Measurements from ENCODE around the gene ADGRF1.
"Not testable (repeated sequence)": the region's sequence is repeated elsewhere in the genome, so short reads cannot be mapped to it uniquely, and the experiment has no call there.

The ADGRF1 gene

GRCh38 chr6:47061309-47062300 is 19.5 kb upstream of the ADGRF1 start:
- no peak for DNase-seq

- DNase-seq, result no peak
Measured at GRCh38 chr6:47059216-47059885, 17.2 kb upstream of the ADGRF1 start.

- DNase-seq, result no peak
Measured at GRCh38 chr6:47057830-47058540, 15.9 kb upstream of the ADGRF1 start.

- no peak for DNase-seq
Measured at GRCh38 chr6:47056832-47057231, 14.7 kb upstream of the ADGRF1 start.

- not testable (repeated sequence) for DNase-seq
Measured at GRCh38 chr6:47054302-47054701, 12.2 kb upstream of the ADGRF1 start.

- no peak for DNase-seq
Measured at GRCh38 chr6:47048638-47049037, 6.5 kb upstream of the ADGRF1 start.

GRCh38 chr6:47047479-47048407 is 5.6 kb upstream of the ADGRF1 start:
- peak; percentile 50 for DNase-seq

- no peak for DNase-seq
Measured at GRCh38 chr6:47047097-47047478, 5.0 kb upstream of the ADGRF1 start.

GRCh38 chr6:47044397-47044796 is 2.3 kb upstream of the ADGRF1 start:
- DNase-seq, result no peak

GRCh38 chr6:47043286-47043685 is 1.2 kb upstream of the ADGRF1 start:
- no peak for DNase-seq

GRCh38 chr6:47041741-47042140 is 391 bp downstream of the ADGRF1 start:
- no peak for DNase-seq

- peak; percentile 79 for DNase-seq
Measured at GRCh38 chr6:47034926-47035325, 7.2 kb downstream of the ADGRF1 start.

GRCh38 chr6:47034421-47034820 is 7.7 kb downstream of the ADGRF1 start:
- DNase-seq, result no peak

- DNase-seq, result no peak
Measured at GRCh38 chr6:47032974-47033765, 9.0 kb downstream of the ADGRF1 start.

- DNase-seq, result no peak
Measured at GRCh38 chr6:47031656-47032055, 10.5 kb downstream of the ADGRF1 start.

GRCh38 chr6:47029865-47030561 is 12.1 kb downstream of the ADGRF1 start:
- DNase-seq, result no peak

- no peak for DNase-seq
Measured at GRCh38 chr6:47028835-47029360, 13.2 kb downstream of the ADGRF1 start.

GRCh38 chr6:47027315-47027714 is 14.8 kb downstream of the ADGRF1 start:
- no peak for DNase-seq

- DNase-seq, result no peak
Measured at GRCh38 chr6:47026679-47027078, 15.5 kb downstream of the ADGRF1 start.

- DNase-seq, result no peak
Measured at GRCh38 chr6:47023573-47023972, 18.6 kb downstream of the ADGRF1 start.

GRCh38 chr6:47022191-47022590 is 19.9 kb downstream of the ADGRF1 start:
- DNase-seq, result no peak

Data from SHP77 treated with DMSO at 0.1 percent for 48 hours (cell line).